Liver (tissue), 3 donors: Measurements from ENCODE around the gene ANKRD10.

ENCODE experiments used
- CTCF ChIP-seq: fragments of 150-350 bp; IDR thresholded peaks from 2 replicates; pipeline ENCODE4 v1.5.1; 2017; ENCODE audit warnings: improper control_type of control experiment, low read depth, low read length; ENCODE audit not compliant: missing input control
- GABPA ChIP-seq, 2 donors: IDR thresholded peaks in 1 of 2; conservative IDR thresholded peaks in 1 of 2; 2 replicates each; pipeline ENCODE4 v1.6.1; 2016; ENCODE audit warnings: antibody characterized with exemption in 2 of 2, mild to moderate bottlenecking in 1 of 2, moderate library complexity in 1 of 2
- JUND ChIP-seq, 2 donors: IDR thresholded peaks; 2 replicates each; pipeline ENCODE4 v1.6.1; 2016; ENCODE audit warnings: antibody characterized with exemption in 2 of 2
- MAX ChIP-seq: IDR thresholded peaks from 2 replicates; pipeline ENCODE4 v1.6.1; 2016; ENCODE audit warnings: antibody characterized with exemption
- RAD21 ChIP-seq, 2 donors: IDR thresholded peaks; 2 replicates each; pipeline ENCODE4 v1.6.1; 2016; ENCODE audit warnings: antibody characterized with exemption in 2 of 2, mild to moderate bottlenecking in 2 of 2
- donor health status: healthy.
- donor health status: healthy.

GRCh38 chr13:110879482-110879881 is 35.4 kb downstream of the ANKRD10 start:
- no peak for TF ChIP-seq MAX
- no peak for TF ChIP-seq CTCF
- TF ChIP-seq RAD21 (IDR thresholded peaks at IDR 0.05), result no peak
- TF ChIP-seq GABPA (IDR thresholded peaks at IDR 0.05 in 1 of 2, conservative IDR thresholded peaks at IDR 0.05 in 1 of 2), result no peak
- no peak for TF ChIP-seq JUND (IDR thresholded peaks at IDR 0.05)
